ENCODE data around the gene SMIM7.

The SMIM7 gene

DNA sequence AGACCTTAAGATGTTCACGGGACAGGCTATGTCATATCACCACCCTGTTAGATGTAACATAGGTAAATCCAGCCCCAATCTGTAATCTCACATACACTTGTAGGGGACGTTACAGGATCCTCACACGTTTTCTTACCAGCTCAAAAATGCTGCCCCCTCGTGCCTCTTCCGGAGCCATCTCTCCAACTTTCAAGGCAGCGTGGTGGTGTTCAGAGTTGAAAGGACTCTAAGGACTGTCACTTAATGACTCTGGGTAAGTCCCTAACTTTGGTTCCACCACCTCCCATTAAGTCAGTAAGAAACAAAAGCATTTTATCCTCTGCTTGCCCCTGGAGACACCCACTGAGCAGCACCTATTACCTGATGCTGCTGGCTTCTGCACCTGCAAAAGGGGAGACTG is 36.4 kb downstream of the SMIM7 start:
- in situ Hi-C loops (cut with HindIII; ENCODE audit: low sequenced_read_pairs) = no loop called here

DNA sequence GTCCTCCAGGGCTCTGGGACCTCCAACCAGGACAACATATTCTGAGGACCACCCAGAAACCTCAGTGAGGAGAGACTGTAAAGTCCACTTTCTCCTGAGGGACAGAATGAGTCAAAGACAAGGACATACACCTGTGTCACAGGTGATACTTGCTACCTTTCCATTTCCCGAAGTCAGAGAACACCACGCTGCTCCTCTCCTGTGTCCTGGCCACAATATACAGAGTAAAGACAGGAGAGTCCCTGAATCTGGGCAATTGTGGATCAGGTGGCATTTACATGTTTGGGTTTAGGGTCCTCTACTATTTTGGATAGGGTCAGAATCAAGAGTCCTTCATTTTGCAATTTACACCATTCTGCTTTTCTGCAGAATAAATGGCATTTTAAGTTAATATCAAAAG is 36.9 kb downstream of the SMIM7 start:
- in situ Hi-C loops (cut with HindIII; ENCODE audit: low sequenced_read_pairs) = no loop called here

DNA sequence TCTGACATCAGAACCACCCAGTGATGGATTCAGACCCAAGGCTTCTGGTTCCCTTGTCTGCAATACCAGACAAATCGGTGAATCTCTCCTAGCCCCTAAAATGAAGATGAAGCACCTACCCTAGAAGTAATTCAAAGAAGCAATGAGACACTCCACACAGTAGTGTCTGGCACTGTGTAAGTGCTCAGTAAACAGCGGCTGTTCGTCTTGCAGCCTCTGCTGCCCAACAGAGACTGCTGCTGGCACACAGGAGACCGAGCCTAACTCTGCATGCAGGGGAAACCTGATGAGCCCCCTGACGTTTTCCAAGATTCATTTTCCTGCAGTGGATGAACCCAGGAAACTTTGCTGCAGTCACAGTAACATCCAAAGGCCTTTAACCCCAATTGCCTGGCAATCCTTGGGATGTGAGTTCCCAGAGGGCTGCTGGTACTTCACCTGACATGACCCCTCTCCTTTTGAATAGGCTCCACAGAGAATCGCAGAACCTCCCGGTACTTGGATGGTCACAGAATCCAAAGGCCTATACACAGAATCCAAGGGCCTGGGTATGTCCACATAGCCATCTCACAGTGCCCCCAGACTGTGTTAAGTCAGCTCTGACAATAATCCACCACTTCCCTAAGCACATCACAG is 38.7 kb downstream of the SMIM7 start:
- in situ Hi-C loops (cut with HindIII; ENCODE audit: low sequenced_read_pairs) = no loop called here

DNA sequence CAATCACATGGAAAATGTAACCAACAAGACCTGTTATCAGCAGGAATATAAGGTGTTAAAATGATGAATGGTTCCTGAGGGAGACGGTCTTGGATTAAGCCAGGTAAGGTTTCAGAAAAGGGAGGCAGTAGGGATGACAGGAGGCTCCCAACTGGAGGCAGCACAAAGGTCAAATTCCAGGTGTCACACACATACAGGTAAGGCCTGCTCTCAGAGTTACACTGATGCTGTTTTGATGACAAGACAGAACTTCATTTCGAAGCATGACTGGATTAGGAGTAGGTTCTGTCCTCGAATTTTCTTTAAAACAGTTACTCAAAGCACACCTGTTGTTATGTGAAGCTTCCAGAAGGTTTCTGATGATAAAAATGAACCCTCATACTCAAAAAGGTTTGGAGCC is 39.4 kb downstream of the SMIM7 start:
- in situ Hi-C loops (cut with HindIII; ENCODE audit: low sequenced_read_pairs) = no loop called here

DNA sequence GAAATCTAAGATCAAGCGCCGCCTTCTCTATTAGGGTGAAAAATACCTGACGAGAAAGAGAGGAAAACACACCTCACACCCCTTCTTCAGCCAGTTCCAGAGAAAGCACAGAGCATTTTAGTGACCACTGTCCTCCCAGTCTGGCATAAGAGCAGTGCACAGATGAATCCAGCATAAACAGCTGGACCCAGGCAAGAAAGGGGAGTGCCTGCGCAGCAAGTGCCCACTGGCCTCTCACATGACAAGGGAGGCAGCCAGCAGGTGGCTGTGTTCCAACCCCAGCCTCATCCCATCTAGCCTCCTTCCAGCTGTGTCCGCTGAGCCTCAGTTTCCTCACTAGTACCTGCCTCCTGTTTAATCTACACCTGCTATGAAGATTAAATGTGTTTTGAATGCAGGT is 39.9 kb downstream of the SMIM7 start:
- in situ Hi-C loops (cut with HindIII; ENCODE audit: low sequenced_read_pairs) = no loop called here

DNA sequence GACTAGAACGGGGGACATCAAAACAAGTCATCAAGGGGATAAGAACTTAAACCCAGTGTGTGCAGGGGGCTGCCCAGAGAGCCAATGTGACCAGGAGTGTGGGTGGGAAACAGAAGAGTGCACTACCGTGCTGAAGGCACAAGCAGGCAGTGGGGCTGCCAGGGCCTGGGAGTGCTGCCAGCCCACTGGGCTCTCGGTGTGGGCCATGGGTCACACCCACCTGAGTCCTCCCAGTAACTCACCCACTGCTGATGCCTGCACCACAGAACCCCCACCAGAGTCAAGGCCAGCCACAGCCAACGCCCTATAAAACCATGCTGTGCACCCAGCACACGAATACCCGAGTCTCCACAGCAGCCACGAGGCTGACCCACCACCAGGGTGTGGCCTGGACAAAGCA is 40.5 kb downstream of the SMIM7 start:
- in situ Hi-C loops (cut with HindIII; ENCODE audit: low sequenced_read_pairs) = no loop called here

DNA sequence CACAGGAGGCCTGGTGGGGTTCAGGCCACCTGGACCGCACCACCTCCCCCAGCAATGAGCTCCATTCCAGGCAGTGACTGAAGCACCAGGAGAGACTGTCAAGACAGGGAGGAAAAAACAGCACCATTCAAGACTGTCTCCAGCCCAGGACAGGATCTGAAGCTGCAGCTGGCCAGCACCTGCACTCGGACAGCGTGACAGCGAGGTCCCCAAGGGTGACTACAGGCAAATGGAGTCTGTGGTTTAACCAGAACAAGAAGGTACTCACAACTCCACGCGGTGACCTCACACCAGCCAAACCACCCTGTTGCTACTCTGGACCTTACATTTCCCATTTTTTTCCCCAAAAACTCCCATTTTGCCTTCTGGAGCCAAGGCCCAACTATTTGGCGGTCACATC is 41.7 kb downstream of the SMIM7 start:
- in situ Hi-C loops (cut with HindIII; ENCODE audit: low sequenced_read_pairs) = no loop called here

DNA sequence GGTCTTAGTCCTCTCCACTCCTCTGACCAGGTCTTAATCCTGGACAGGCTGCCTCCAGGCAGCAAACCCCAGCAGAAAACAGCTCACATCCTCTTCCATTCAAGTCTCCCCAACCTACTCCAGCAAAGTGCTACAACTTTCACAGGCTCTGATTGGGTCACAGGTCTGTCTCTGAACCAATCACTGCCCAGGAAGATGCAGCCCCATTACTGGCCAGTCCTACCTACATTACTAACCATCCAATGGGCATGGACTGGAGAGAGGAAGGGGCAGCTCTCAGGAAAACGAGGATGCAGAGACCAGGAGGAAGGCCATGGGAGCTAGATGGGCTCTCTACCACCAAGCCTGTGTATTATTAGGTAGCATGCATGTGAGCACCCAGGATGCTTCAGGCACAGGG is 44.1 kb downstream of the SMIM7 start:
- in situ Hi-C loops (cut with HindIII; ENCODE audit: low sequenced_read_pairs) = no loop called here

DNA sequence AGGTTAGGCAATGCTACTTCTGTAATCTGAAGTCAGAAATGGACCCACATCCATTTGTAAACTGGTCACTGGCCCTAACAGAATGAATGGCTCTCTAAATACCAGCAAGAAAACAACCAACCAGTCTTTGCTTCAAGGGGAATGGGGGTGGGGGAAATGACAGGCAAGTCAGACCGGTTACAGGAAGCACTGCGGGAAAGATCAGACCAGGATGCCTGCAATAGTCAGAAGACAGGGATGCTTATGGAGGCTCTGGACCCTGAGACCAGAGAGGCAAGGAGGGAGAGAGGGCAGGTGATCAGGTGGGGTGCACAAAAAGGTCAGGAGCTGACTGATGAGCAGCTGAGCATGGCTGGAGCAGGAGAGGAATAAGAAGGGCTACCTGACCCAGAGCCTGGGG is 45.0 kb downstream of the SMIM7 start:
- in situ Hi-C loops (cut with HindIII; ENCODE audit: low sequenced_read_pairs) = no loop called here

DNA sequence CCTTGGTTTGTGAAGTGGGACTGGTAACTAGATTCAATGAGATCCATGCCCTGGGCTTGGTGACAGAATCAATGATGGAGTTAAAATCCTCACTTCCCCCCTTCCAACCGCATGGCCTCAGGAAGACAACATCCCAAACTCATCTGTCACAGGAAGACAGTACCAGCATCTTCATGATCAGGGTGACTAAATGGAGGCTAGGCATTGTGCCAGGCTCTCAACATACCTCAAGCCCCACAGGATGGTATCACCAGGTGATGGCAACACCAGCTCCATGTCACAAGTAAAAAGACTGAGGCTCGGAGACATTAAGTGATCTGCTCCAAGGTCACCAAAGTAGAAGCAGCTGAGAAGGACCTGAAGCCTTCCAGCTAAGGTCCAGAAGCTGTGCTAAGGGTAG is 46.1 kb downstream of the SMIM7 start:
- in situ Hi-C loops (cut with HindIII; ENCODE audit: low sequenced_read_pairs) = no loop called here

DNA sequence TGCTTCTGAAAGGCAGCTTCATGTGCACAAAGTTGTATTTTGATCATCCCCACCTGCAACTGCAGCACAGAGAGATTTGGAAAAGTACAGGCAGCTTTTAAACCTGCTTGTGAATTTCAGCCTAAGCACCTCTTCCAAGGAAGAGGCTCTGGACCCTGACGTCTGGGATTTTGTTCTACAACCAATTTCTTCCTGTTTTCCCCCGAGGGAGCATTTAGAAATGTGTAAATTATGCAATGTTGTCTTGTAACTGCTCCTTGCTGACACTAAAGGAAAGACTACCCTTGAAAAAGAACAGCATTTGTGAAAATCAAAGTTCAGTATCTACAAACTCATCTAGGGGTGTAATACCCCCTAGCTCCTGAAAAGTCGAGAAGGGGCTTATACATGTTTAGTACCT is 47.3 kb downstream of the SMIM7 start:
- in situ Hi-C loops (cut with HindIII; ENCODE audit: low sequenced_read_pairs) = no loop called here

DNA sequence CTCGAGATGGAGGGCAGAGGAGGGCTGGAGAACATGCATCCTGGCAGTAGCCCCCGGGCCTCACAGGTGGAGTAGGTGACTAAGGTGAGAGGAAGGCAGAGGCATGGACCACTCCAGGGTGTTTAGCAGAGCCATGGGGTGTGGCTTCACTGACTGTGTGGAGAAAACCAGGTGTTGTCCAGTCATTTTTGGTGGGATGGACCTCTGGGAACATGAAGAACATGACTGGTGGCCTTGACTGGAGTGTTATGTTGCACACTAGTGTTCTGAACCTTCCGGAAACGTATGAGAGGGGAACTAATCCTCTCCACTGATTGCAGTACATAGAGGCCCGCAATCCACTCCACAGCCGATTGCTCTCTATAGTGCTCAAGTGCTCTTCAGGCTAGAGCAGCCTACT is 48.8 kb downstream of the SMIM7 start:
- in situ Hi-C loops (cut with HindIII; ENCODE audit: low sequenced_read_pairs) = no loop called here

DNA sequence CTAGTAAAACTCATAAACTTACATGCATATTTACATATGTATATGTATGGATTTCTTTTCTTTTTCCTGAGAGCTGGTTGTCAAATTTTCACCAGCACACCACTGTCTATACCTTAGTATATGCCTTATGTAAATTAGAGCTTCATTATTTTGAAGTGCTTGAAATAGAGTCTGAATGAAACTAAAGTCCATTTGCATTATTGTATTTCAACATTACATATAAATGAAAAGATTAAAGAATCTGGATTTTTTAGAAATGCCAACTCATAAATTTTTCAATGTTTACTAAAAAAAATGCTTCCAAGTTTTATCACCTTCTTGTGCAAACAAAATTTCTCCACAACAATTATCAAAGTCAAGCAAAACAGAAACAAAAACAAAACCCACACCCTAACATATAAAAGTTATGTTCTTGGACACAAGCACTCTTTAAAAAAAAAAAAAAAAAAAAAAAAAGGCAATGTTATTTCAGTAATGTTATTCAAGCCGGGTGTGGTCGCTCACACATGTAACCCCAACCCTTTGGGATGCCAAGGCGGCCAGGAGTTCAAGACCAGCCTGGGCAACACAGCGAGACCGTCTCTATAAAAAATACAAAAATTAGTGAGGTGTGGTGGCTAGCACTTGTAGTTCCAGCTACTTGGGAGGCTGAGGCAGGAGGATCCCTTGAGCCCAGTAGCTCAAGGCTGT is 50.3 kb downstream of the SMIM7 start:
- in situ Hi-C loops (cut with HindIII; ENCODE audit: low sequenced_read_pairs) = no loop called here

DNA sequence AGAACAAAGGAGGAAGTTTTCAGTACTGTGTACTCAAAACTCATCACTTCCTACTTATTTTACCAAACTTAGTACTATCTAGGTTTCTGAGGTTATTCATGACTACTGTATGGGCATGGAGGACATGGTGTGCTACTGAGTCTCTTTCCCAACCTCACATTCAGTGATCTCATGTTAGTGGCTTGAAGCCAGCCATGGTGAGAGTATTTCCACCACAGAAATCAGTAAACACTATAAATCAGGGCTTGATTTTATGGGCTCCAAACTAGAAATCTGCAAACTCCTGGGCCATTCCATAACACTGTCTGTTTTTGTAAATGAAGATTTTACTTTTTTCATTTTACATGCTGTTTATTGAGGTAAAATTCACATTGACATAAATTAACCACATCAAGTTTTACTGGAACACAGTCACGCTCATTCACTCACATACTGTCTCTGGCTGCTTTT is 51.6 kb downstream of the SMIM7 start:
- in situ Hi-C loops (cut with HindIII; ENCODE audit: low sequenced_read_pairs) = no loop called here

DNA sequence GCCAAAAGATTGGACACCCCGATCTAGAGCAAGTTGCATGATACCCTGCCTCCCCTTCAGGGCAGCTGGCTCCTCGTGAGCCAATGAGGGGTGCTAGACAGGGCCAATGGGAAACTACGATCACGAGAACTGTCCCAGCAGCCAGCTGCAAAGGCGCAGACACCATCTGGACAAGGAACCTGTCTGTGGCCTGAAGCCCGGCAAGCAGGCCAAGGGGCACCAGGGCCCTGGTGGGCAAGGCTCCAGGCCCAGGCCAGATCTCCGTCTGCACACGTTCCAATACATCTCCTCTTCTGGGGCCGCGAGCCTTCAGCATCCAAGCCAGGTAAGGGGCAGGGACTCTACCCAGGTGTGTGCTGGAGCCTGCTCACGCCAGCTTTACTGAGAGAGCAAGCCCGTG is 52.1 kb downstream of the SMIM7 start:
- in situ Hi-C loops (cut with HindIII; ENCODE audit: low sequenced_read_pairs) = no loop called here

DNA sequence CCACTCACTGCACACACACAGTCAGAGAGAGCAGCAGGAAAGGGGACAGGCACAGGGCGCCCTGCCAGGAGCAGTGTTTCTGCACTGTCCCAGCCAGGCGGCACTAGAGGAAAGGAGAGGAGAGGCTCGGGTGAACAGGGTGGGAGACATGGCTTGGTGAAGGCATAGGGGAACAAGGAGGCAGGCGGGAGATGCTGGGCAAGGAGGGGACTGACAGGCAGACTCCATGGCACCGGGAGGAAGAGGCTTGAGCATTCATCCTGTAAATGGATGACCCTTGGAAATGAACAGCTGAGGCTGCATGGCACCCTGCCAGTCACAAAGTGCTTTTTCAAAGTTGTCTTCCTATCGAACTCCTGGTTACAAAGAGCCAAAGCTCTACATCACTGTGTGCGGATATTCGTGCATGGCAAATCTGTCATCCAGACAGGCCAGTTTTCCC is 54.4 kb downstream of the SMIM7 start:
- in situ Hi-C loops (cut with HindIII; ENCODE audit: low sequenced_read_pairs) = no loop called here

DNA sequence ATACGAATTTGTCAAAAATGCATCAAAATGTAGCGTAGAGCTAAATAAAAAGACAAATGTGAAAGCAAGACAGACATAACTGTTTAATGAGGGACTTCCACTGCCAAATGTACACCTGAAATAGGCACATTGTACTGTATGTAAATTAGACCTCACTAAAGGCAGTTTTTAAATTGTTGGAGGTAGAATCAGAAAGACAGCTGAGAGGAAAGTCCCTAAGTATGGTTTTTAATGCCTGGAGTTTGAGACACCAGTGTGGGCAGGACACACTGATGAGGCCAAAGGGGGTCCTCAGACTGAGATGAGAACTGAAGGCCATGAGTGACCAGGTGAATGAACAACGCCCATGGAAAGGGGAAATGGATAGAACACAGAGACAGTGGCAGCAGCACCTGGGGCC is 54.8 kb downstream of the SMIM7 start:
- in situ Hi-C loops (cut with HindIII; ENCODE audit: low sequenced_read_pairs) = no loop called here

DNA sequence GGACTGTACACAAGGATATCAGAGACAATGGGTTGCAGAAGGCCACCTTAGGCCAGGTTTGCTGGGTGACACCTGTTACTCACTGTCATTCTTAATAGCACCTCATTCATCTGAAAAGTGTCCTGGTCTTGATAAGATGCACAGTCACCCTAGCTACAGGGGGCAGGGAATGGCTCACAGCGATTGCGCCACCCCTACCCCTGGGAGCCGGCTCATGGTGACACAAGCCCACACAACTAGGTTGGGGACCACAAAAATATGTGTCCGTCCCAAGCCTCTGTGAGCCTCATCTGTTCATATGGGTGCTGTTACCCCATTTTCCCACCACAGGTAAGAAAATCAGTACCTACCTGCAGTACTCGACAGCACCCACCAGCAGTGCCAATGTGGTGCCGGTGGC is 55.3 kb downstream of the SMIM7 start:
- in situ Hi-C loops (cut with HindIII; ENCODE audit: low sequenced_read_pairs) = no loop called here

DNA sequence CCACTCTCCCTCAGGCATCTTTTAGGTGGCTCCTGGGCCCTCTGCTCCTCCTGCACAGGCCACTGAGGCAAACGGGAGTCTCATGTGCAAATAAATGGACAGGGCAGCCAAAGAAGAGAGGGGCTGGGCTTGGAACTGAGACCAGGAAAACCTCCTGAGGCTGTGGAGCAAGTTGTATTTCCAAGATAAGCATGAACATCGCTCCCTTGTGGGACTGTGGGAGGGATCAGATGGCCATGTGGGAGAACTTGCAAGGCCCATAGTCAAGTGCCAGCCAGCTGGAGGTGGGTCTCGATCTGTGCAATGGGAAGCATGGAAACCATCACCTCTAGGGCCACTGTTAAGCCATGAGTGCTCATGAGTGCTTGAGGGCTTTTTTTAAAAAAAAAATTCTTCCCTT is 56.9 kb downstream of the SMIM7 start:
- in situ Hi-C loops (cut with HindIII; ENCODE audit: low sequenced_read_pairs) = no loop called here

DNA sequence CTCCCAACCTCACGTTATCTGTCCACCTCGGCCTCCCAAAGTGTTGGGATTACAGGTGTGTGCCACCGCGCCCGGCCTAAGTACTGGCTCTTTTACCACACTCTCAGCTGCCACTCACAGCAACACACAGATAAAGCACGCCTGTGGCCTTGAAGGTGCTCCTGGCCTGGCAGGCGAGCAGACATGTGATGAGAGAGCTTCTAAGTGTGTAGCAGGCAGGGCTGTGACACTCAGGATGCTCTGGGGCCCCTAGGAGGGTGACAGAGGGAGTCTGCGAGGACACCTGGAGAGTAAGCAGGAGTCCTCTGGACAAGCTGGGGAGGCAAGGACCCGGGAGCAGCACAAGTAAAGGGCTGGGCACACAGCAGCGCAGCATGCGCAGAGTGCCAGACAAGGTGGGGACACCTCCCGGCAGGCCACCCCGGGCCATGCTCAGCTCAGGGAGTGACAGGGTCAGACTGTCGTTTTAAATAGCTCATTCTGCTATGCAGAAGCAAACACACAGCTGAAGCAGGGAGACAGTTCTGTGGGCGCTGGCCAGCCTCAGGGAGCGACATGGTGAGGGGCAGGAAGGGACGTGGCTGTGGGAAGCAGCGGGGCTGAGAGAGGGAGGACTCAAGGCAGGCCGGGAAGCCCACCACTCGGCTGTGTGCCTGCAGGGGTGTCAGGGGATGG is 58.4 kb downstream of the SMIM7 start:
- in situ Hi-C loops (cut with HindIII; ENCODE audit: low sequenced_read_pairs) = no loop called here

DNA sequence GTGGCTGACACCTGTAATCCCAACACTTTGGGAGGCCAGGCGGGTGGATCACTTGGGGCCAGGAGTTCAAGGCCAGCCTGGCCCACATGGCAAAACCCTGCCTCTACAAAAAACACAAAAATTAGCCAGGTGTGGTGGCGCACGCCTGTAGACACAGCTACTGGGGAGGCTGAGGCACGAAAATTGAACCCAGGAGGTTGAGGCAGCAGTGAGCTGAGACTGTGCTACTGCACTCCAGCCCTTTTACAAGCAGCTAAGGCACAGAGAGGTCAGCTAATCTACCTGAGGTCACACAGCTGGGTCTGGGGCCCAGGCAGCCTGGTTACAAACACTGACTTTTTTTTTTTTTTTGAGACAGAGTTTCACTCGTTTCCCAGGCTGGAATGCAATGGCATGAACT is 59.1 kb downstream of the SMIM7 start:
- in situ Hi-C loops (cut with HindIII; ENCODE audit: low sequenced_read_pairs) = no loop called here

DNA sequence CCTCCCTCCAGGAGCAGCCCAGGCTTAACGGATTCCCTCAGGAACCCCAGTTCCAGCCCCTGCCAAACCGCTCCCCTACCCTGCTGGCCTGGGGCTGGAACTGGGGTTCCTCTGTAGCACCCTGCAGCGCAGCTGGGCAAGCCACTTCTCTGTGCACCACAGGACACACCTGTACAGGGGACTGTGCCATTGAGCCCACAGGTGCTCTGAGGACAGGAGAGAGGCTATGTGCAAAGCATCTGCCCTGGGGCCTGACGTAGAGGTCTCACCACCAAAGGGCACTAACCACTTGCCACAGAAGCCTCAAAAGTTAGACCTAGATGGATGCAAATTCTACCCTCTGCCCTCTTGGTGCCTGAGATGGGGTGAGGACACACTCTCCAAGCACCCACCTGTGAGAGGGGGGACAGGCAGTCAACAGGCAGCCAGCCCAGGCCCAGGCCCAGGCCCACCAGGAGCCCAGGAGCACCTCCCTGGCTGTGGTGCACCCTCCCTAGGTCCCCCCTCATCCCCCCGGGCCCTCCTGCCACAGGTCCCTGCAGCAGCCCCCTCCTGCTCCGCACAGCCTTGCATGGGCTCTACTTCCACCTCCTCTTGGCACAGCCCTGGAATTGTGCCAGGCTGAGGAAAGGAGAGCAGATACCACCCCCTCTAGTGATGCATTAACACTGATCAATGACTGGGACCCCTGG is 60.1 kb downstream of the SMIM7 start:
- in situ Hi-C loops (cut with HindIII; ENCODE audit: low sequenced_read_pairs) = no loop called here

Measured in DLD1 (cell line).